HL-60 (cell line): ENCODE data around the gene WDFY4.

Experiments used
- DNase-seq, 2 experiments: peaks; one replicate each; pipeline ENCODE4 v3.0.0-alpha.2; 2010 to 2020; ENCODE audit warnings: low read depth in 1 of 2, low spot score in 1 of 2
- H3K27ac ChIP-seq: fragments of 250-450 bp; sonication (Bioruptor Pico); replicated peaks from 2 replicates; pipeline ENCODE4 v1.5.1; 2020; ENCODE audit warnings: mild to moderate bottlenecking, moderate library complexity
- H3K27me3 ChIP-seq: fragments of 250-450 bp; sonication (Bioruptor Pico); 2 replicates; pipeline ENCODE4 v1.5.1; 2021; ENCODE audit warnings: mild to moderate bottlenecking, moderate library complexity; ENCODE audit not compliant: insufficient read depth, poor library complexity, severe bottlenecking
- H3K4me3 ChIP-seq: replicated peaks from 2 replicates; pipeline ENCODE4 v1.5.1; 2011; ENCODE audit warnings: mild to moderate bottlenecking, control low read depth, low read length; ENCODE audit not compliant: insufficient read depth
- CTCF ChIP-seq: IDR thresholded peaks from one replicate; pipeline ENCODE4 v1.5.1; 2011; ENCODE audit warnings: low read length, control low read depth, inconsistent platforms; ENCODE audit not compliant: insufficient read depth
- GABPA ChIP-seq: IDR thresholded peaks from 2 replicates; pipeline ENCODE4 v1.6.1; 2012; ENCODE audit warnings: low read depth
- POLR2AphosphoS5 ChIP-seq: IDR thresholded peaks from 2 replicates; pipeline ENCODE4 v1.6.1; 2012; ENCODE audit warnings: low read depth
- REST ChIP-seq: IDR thresholded peaks from 2 replicates; pipeline ENCODE4 v1.6.1; 2012; ENCODE audit warnings: low read depth; ENCODE audit not compliant: insufficient replicate concordance
- SPI1 ChIP-seq: IDR thresholded peaks from 2 replicates; pipeline ENCODE4 v1.6.1; 2012; ENCODE audit warnings: low read depth, mild to moderate bottlenecking, borderline replicate concordance

The WDFY4 gene

GRCh38 chr10:48653944-48654698, 30.6 kb upstream of the WDFY4 start:
- no peak overlapping the region for H3K4me3 ChIP-seq

DNA sequence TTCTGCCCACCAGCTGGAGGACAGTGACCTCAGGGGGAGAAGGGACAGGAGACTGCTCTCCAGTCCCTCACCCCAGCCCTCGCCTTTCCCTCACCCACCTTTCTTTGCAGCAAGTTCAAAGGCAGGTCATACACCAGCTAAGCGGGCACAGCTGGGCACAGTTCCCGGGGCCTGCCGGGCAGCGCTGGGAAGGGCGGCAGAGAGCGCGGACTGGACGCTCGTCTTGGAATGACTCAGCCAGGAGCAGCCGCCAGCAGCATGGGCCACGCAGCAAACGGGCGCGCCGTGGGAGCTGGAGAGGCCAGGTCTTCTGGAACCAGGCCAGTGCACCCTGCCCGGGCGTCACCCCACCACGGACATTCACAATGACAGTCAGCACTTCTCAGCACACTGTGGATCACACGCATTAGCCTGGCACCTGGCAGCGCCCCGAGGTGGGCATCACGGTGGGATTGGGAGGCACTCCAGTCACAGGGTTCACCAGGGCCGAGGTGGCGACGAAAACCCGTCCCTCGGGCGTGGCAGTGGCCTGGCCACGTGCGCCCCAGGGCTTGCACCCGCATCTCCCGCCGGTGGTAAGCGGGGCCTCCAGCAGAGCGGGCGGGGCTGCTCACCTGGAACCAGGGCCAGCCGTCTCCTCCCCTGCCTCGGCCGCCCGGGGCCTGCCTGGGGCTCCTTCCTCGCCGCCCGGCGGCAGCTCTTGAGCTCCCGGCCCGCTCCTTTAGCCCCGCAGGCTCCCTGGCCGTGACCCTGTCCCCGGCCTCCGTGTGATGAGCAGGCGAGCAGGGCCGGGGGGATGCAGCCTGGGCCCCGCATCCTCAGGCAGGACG, 29.0 kb upstream of the WDFY4 start:
- peaks cover 6% of the 10 kb centered on the region for H3K27me3 ChIP-seq

More at GRCh38 chr10:48653944-48654698, 30.6 kb upstream of the WDFY4 start:
- Histone ChIP-seq H3K27me3 (peaks cover 6% of the 10 kb centered on the region), H3K27ac (no peak overlapping the region)
- no peak for DNase-seq
- TF ChIP-seq POLR2AphosphoS5 (no peak), GABPA (no peak), CTCF (no peak), SPI1 (no peak), REST (no peak)

GRCh38 chr10:48656241-48656913, 28.3 kb upstream of the WDFY4 start:
- peak; percentile 85 to 91 for DNase-seq

More for the DNA sequence above, 29.0 kb upstream of the WDFY4 start:
- TF ChIP-seq SPI1 (no peak), CTCF (no peak), POLR2AphosphoS5 (no peak)
- no peak overlapping the region for H3K27ac ChIP-seq
- peak overlapping the region; percentile 47 for H3K4me3 ChIP-seq
- DNase-seq: no peak

More at GRCh38 chr10:48656241-48656913, 28.3 kb upstream of the WDFY4 start:
- H3K4me3 ChIP-seq: peak overlapping the region; percentile 47
- no peak overlapping the region for H3K27ac ChIP-seq
- TF ChIP-seq GABPA (peak; percentile 45), CTCF (peak; percentile 95), SPI1 (no peak)
- peaks cover 6% of the 10 kb centered on the region for H3K27me3 ChIP-seq
